K562 (cell line): ENCODE measurements around the gene TMEM131. TPM values are rescaled to one million over a fixed set of nuclear protein-coding genes. Genes with fewer than 3 reads are reported as not detected.

Source experiments
- ARID2 ChIP-seq: fragments of 450-650 bp; IDR thresholded peaks from 2 replicates; pipeline ENCODE4 v1.6.1; 2017; ENCODE audit warnings: antibody characterized with exemption, mild to moderate bottlenecking
- CAMTA2 ChIP-seq: fragments of 250-450 bp; sonication (Bioruptor Pico); conservative IDR thresholded peaks from 2 replicates; pipeline ENCODE4 v1.5.1; 2022
- HDAC3 ChIP-seq: fragments of 450-650 bp; IDR thresholded peaks from 2 replicates; pipeline ENCODE4 v1.6.1; 2018; ENCODE audit warnings: borderline replicate concordance, mild to moderate bottlenecking, moderate library complexity; ENCODE audit not compliant: partially characterized antibody
- MGA ChIP-seq: fragments of 450-650 bp; IDR thresholded peaks from 2 replicates; pipeline ENCODE4 v1.6.1; 2016; ENCODE audit warnings: mild to moderate bottlenecking, moderate library complexity
- MTA1 ChIP-seq: fragments of 450-650 bp; IDR thresholded peaks from 2 replicates; pipeline ENCODE4 v1.6.1; 2017; ENCODE audit warnings: borderline replicate concordance
- RFX1 ChIP-seq: fragments of 450-650 bp; IDR thresholded peaks from 2 replicates; pipeline ENCODE4 v1.6.1; 2016; ENCODE audit warnings: mild to moderate bottlenecking, moderate library complexity
- polyA plus RNA-seq, 8 experiments: library from polyadenylated mRNA; depleted of rRNA in 4 of 8; stranded (reverse) in 5 of 8; unstranded in 3 of 8; fragments of >200 nt; fragmentation: Nextera tagmentation in 2 of 8; fragmentation: Illumina TruSeq in 1 of 8; extraction: Ambion mirVana in 2 of 8; extraction: Trizol in 1 of 8; gene quantifications; 2 replicates each; pipeline versions ENCODE4 v1.2.1 to v1.2.3, GENCODE V29; 2011 to 2014; ENCODE audit warnings: inconsistent platforms in 1 of 8, missing spikeins in 1 of 8
- total RNA-seq, 7 experiments: library from RNA; depleted of rRNA in 6 of 7; stranded (reverse); fragments of >200 nt in 6 of 7; fragmentation: Illumina TruSeq in 2 of 7; extraction: Trizol in 2 of 7; gene quantifications; 2 replicates each; pipeline versions ENCODE4 v1.2.1 to v1.2.3, GENCODE V29; 2011 to 2021; ENCODE audit warnings: low replicate concordance in 1 of 7
- TF ChIP-seq, protein P1 (sequence below), 2 experiments: fragments of 450-650 bp in 1 of 2; sonication (generic) in 1 of 2; formaldehyde crosslinking in 1 of 2; IDR thresholded peaks; 2 replicates each; pipeline versions ENCODE4 v1.7.1 to v1.9.0; 2016 to 2022; ENCODE audit warnings: inconsistent platforms in 1 of 2, mild to moderate bottlenecking in 1 of 2, missing genetic modification reagents in 1 of 2

Gene TMEM131
- total and polyA plus RNA-seq, 9 of the 15 experiments (the other 6 are each of a cell fraction or from before 2014, with no cell fraction given): 2.5 to 21.1 (median 12.4) TPM

DNA sequence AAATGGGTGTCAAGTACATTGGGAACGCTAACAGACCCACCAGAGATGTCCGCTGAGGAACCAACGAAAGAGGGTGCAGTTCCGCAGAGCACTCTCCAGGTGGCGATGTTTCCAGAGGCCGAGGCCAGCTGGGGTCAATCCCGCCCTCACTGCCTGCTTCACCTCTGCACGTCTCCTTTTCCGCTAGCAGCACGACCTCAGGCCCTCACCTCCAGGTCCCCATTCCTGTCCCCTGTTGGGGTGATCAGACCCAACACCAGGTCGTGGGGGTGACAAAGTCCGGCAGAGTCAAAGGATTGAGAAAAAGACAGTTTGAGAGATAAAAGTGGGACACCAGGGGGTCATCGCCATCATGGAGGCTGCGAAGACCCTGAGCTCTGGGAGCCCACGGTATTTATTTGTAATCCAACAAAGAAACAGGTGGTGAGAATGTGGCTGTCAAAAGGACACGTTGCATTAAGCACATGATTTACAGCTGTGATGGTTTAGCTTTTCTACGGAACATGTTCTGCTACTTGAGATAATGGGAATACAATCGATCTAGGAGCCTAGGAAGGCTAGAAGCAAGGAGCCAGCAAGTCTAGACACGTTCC is 255.1 kb downstream of the TMEM131 start (continued):
- TF ChIP-seq HDAC3: peak; percentile 18
- TF ChIP-seq ARID2: no peak
- no peak for TF ChIP-seq CAMTA2 (CRISPR knock-in tag)
- TF ChIP-seq, protein P1, sequence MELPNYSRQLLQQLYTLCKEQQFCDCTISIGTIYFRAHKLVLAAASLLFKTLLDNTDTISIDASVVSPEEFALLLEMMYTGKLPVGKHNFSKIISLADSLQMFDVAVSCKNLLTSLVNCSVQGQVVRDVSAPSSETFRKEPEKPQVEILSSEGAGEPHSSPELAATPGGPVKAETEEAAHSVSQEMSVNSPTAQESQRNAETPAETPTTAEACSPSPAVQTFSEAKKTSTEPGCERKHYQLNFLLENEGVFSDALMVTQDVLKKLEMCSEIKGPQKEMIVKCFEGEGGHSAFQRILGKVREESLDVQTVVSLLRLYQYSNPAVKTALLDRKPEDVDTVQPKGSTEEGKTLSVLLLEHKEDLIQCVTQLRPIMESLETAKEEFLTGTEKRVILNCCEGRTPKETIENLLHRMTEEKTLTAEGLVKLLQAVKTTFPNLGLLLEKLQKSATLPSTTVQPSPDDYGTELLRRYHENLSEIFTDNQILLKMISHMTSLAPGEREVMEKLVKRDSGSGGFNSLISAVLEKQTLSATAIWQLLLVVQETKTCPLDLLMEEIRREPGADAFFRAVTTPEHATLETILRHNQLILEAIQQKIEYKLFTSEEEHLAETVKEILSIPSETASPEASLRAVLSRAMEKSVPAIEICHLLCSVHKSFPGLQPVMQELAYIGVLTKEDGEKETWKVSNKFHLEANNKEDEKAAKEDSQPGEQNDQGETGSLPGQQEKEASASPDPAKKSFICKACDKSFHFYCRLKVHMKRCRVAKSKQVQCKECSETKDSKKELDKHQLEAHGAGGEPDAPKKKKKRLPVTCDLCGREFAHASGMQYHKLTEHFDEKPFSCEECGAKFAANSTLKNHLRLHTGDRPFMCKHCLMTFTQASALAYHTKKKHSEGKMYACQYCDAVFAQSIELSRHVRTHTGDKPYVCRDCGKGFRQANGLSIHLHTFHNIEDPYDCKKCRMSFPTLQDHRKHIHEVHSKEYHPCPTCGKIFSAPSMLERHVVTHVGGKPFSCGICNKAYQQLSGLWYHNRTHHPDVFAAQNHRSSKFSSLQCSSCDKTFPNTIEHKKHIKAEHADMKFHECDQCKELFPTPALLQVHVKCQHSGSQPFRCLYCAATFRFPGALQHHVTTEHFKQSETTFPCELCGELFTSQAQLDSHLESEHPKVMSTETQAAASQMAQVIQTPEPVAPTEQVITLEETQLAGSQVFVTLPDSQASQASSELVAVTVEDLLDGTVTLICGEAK (IDR thresholded peaks at IDR 0.05): no peak
- TF ChIP-seq, protein P1 (CRISPR knock-in tag; IDR thresholded peaks at IDR 0.05): no peak
- TF ChIP-seq RFX1: no peak
- TF ChIP-seq MGA: peak; percentile 58; the same call in 1 of the 2 replicates
- TF ChIP-seq MTA1: peak; percentile 68
